ENCODE measurements around the gene NAIF1. TPM values are rescaled to one million over a fixed set of nuclear protein-coding genes. Genes with fewer than 3 reads are reported as not detected.

NAIF1 gene, protein sequence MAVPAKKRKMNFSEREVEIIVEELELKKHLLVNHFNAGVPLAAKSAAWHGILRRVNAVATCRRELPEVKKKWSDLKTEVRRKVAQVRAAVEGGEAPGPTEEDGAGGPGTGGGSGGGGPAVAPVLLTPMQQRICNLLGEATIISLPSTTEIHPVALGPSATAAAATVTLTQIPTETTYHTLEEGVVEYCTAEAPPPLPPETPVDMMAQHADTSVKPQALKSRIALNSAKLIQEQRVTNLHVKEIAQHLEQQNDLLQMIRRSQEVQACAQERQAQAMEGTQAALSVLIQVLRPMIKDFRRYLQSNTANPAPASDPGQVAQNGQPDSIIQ
- total RNA-seq = 48.2 TPM

DNA sequence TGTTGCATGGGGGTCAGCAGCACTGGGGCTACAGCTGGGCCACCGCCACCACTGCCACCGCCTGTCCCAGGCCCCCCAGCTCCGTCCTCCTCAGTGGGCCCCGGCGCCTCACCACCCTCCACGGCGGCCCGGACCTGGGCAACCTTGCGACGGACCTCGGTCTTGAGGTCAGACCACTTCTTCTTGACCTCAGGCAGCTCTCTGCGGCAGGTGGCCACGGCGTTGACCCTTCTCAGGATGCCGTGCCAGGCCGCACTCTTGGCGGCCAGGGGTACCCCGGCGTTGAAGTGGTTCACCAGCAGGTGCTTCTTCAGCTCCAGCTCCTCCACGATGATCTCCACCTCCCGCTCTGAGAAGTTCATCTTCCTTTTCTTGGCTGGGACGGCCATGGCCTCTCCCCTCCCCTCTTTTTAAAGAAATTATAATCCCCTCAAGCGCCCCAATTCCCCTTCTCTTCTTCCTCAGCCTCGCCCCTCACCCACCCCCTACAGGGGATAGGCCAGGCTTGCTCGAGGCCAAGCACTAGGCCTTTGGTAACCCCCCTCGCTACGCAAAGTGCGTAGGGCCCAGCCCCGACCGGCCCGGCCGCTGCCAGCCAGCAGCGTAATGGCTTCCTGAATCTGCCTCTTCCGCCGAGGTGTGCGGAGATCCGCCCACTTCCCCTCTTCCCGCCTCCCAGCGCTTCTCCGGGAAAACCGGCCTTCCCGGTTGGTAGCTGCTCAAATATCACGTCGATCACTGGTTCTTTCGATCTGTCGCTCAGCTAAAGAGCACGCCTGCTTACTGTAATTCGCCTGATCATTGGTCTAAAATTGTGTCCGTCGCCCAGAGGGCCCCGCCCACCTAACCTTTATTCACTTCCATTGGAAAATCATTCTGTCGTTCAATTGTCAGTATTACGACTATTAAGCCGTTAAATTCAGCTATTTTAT lies at the start of gene NAIF1:
Gene NAIF1, minus strand, starts transcription at position 608 of the 932 bp plus-strand sequence. Its CDS starts 219 bp downstream, at position 389.
- H3K4me1 ChIP-seq = peaks cover 14 to 33% of the 10 kb centered on the region in 2 donors
- TF ChIP-seq CTCF (IDR thresholded peaks at IDR 0.05) = no peak
- H3K27ac ChIP-seq = peak within 1 kb of the TSS; percentile 95 to 99
- intact Hi-C loops (cut with DNase I) = loop anchor here (1.0 kb wide), 1 partner anchor 86 kb away; no protein-coding TSS in a partner anchor
- H3K4me3 ChIP-seq = peak within 1 kb of the TSS; percentile 91 to 98
- H3K27me3 ChIP-seq = no peaks in the 10 kb centered on the region
- peak; percentile 91 to 99 for DNase-seq (ENCODE audit: low spot score in 2 of 2)
- peaks cover 15 to 19% of the 10 kb centered on the region in 2 donors for H3K36me3 ChIP-seq
- H3K9me3 ChIP-seq = no peaks in the 10 kb centered on the region

DNA sequence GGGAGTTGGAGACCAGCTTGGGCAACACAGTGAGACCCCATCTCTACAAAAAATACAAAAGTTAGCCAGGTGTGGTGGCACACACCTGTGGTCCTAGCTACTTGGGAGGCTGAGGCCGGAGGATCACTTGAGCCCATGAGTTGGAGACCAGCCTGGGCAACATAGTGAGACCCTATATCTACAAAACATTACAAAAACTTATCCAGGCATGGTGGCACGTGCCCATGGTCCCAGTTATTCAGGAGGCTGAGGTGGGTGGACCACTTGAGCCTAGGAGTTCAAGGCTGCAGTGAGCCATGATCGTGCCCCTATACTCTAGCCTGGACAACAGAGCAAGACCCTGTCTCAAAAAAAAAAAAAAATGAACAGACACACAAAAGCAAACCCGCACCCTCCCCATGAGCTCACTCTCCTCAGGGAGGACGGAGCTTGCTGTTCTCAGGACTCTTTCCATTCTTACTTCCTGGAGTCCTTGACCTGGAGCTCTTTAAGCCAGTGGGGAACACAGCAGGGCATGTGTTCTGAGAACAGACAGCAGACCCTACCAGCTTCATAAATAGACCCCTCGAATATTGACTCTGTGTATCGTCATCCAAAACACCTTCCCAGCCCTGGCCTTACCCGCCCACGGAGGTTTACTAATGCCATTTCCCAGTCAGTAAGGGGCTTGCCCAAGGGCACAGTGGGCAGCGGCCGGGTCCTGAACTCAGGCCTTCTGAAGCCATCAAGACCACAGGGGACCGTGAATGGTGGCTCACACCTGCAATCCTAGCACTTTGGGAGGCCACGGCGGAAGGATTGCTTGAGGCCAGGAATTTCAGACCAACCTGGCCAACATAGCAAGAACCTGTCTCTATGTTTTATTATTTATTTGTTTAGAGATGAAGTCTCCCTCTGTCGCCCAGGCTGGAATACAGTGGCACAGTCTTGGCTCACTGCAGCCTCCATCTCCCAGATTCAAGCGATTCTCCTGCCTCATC lies 49.3 kb upstream of the NAIF1 start:
- H3K36me3 ChIP-seq = peaks cover 12 to 14% of the 10 kb centered on the region in 2 donors
- TF ChIP-seq CTCF (IDR thresholded peaks at IDR 0.05) = no peak
- no peak for DNase-seq (ENCODE audit: low spot score in 2 of 2)
- H3K4me3 ChIP-seq = no peak overlapping the region
- H3K9me3 ChIP-seq = no peaks in the 10 kb centered on the region
- H3K27ac ChIP-seq = no peak overlapping the region
- intact Hi-C loops (cut with DNase I) = loop anchor here (2.0 to 5.0 kb wide), 2 partner anchors 79 to 172 kb away; no protein-coding TSS in a partner anchor
- no peaks in the 10 kb centered on the region for H3K27me3 ChIP-seq
- H3K4me1 ChIP-seq = peaks cover 0 to 4% of the 10 kb centered on the region in 2 donors

- TF ChIP-seq CTCF (IDR thresholded peaks at IDR 0.05) = no peak
These were observed 48.3 kb upstream of the NAIF1 start for GRCh38 chr9:128115187-128116103.

GRCh38 chr9:128114326-128115186 lies 47.4 kb upstream of the NAIF1 start:
- TF ChIP-seq CTCF (IDR thresholded peaks at IDR 0.05) = no peak

More at GRCh38 chr9:128115187-128116103, 48.3 kb upstream of the NAIF1 start:
- Histone ChIP-seq H3K4me3 (no peak overlapping the region), H3K36me3 (peaks cover 7 to 8% of the 10 kb centered on the region in 2 donors), H3K27me3 (no peaks in the 10 kb centered on the region), H3K9me3 (no peaks in the 10 kb centered on the region), H3K27ac (no peak overlapping the region), H3K4me1 (peaks cover 0 to 4% of the 10 kb centered on the region in 2 donors)
- intact Hi-C loops (cut with DNase I) = loop anchor here (2.0 to 5.0 kb wide), 2 partner anchors 78 to 171 kb away; no protein-coding TSS in a partner anchor
- no peak for DNase-seq (ENCODE audit: low spot score in 2 of 2)

More at GRCh38 chr9:128114326-128115186, 47.4 kb upstream of the NAIF1 start:
- H3K27ac ChIP-seq = no peak overlapping the region
- intact Hi-C loops (cut with DNase I) = loop anchor here (5.0 kb wide), 1 partner anchor 77 kb away; no protein-coding TSS in a partner anchor
- peaks cover 0 to 4% of the 10 kb centered on the region in 2 donors for H3K4me1 ChIP-seq
- H3K4me3 ChIP-seq = no peak overlapping the region
- no peaks in the 10 kb centered on the region for H3K27me3 ChIP-seq
- peaks cover 8 to 9% of the 10 kb centered on the region in 2 donors for H3K36me3 ChIP-seq
- H3K9me3 ChIP-seq = no peaks in the 10 kb centered on the region
- DNase-seq (ENCODE audit: low spot score in 2 of 2) = no peak
